ENCODE data around the gene RASL10A. TPM values are rescaled to one million over a fixed set of nuclear protein-coding genes. Genes with fewer than 3 reads are reported as not detected.

The RASL10A gene
- total and polyA plus RNA-seq, 2 experiments from 2014 or later, result 1.2 to 3.6 TPM

DNA sequence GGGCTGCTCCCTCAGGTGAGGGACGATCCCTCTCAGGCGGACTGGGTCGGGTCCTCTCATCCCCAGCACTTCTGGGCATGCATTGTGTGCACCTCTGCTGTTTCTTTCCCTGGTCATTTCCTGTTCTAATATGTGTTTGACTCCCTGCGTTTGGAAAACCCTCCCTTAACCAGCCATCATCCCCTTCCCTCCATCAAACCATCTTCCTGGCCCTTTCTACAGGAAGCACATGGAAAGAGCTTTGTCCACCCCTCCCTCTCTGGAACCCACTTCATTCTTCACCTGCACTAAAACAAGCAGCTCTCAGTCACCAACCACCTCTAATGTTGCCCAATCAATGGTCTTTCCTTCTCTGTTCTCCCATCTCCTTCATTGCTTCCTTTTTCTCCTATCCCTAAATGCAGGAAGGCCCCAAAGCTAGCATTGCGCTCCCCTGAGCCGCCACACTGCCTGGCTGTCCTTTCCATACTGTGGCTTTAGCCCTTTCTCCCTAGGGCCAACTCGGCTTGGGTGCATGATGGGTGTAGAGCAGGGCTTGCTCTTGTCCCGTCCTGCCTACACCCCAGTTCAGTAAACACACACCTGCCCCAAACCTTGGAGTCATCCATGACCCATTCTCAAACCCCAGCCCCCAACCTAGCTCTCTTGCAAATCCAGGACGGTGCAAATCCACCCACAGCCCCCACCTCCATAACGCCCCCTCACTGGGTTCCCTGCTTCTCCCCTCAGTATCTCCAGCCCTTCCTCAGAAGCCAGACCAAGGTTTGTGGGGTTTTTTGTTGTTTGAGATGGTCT, 14.5 kb downstream of the RASL10A start:
- no peaks in the 10 kb centered on the region for H3K9me3 ChIP-seq (ENCODE audit: low read depth)
- no peak overlapping the region for H3K4me3 ChIP-seq
- H3K27ac ChIP-seq, result peak overlapping the region; percentile 63
- no peaks in the 10 kb centered on the region for H3K27me3 ChIP-seq
- TF ChIP-seq, protein P1, sequence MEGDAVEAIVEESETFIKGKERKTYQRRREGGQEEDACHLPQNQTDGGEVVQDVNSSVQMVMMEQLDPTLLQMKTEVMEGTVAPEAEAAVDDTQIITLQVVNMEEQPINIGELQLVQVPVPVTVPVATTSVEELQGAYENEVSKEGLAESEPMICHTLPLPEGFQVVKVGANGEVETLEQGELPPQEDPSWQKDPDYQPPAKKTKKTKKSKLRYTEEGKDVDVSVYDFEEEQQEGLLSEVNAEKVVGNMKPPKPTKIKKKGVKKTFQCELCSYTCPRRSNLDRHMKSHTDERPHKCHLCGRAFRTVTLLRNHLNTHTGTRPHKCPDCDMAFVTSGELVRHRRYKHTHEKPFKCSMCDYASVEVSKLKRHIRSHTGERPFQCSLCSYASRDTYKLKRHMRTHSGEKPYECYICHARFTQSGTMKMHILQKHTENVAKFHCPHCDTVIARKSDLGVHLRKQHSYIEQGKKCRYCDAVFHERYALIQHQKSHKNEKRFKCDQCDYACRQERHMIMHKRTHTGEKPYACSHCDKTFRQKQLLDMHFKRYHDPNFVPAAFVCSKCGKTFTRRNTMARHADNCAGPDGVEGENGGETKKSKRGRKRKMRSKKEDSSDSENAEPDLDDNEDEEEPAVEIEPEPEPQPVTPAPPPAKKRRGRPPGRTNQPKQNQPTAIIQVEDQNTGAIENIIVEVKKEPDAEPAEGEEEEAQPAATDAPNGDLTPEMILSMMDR (IDR thresholded peaks at IDR 0.05; ENCODE audit: low read depth, low read length), result no peak
- peaks cover 40% of the 10 kb centered on the region for H3K36me3 ChIP-seq
- DNase-seq (ENCODE audit: low read depth in 1 of 2, low spot score in 1 of 2), result no peak
- H3K4me1 ChIP-seq (ENCODE audit: low read depth), result no peaks in the 10 kb centered on the region

DNA sequence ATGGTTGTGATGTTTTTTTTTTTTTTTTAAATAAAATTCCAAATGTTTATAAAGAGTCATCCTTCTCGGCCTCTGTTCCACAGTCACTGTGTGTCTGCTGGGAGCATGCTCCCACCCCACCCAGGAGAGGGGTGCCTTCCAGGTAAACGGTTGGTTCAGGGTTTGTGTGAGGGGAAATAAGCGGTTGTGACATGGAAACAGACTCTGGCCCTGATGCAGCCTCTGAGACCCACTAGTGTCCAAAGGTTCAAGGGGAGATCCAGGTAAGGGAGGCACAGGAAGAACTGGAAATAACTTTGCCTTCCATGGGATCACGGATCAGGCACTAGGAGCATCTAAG, 15.1 kb downstream of the RASL10A start:
- peak overlapping the region; percentile 63 for H3K27ac ChIP-seq
- TF ChIP-seq, protein P1 (IDR thresholded peaks at IDR 0.05; ENCODE audit: low read depth, low read length), result no peak
- peaks cover 45% of the 10 kb centered on the region for H3K36me3 ChIP-seq
- H3K4me3 ChIP-seq, result no peak overlapping the region
- H3K9me3 ChIP-seq (ENCODE audit: low read depth), result no peaks in the 10 kb centered on the region
- no peaks in the 10 kb centered on the region for H3K27me3 ChIP-seq
- no peaks in the 10 kb centered on the region for H3K4me1 ChIP-seq (ENCODE audit: low read depth)
- DNase-seq (ENCODE audit: low read depth in 1 of 2, low spot score in 1 of 2), result no peak

DNA sequence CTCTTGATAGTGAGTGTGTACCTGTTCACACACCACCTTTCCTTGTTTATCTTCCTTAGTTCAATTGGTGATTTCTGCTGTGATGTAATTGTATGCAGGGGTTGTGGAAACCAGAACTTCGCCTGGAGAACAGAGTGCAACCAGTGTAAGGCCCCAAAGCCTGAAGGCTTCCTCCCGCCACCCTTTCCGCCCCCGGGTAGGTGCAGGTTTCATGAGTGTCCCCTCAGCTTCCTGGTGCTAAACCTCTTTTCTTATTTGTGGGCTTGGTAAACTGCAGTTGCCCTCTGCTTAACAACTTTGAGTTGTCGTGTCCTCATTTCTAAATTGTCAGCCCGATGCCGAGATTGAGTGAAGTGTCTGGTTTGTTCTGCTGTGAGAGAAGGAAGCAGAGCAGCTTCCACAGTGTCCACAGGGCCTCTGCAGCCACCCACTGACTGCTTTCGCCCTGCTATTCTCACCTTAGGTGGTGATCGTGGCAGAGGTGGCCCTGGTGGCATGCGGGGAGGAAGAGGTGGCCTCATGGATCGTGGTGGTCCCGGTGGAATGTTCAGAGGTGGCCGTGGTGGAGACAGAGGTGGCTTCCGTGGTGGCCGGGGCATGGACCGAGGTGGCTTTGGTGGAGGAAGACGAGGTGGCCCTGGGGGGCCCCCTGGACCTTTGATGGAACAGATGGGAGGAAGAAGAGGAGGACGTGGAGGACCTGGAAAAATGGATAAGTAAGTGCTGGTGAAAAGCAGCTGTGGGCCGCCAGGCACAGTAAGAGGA, 16.2 kb downstream of the RASL10A start:
- Histone ChIP-seq H3K27ac (peak overlapping the region; percentile 39), H3K4me3 (no peak overlapping the region), H3K36me3 (peaks cover 55% of the 10 kb centered on the region), H3K4me1 (ENCODE audit: low read depth) (no peaks in the 10 kb centered on the region), H3K9me3 (ENCODE audit: low read depth) (no peaks in the 10 kb centered on the region), H3K27me3 (no peaks in the 10 kb centered on the region)
- DNase-seq (ENCODE audit: low read depth in 1 of 2, low spot score in 1 of 2), result no peak
- TF ChIP-seq, protein P1 (IDR thresholded peaks at IDR 0.05; ENCODE audit: low read depth, low read length), result no peak

DNA sequence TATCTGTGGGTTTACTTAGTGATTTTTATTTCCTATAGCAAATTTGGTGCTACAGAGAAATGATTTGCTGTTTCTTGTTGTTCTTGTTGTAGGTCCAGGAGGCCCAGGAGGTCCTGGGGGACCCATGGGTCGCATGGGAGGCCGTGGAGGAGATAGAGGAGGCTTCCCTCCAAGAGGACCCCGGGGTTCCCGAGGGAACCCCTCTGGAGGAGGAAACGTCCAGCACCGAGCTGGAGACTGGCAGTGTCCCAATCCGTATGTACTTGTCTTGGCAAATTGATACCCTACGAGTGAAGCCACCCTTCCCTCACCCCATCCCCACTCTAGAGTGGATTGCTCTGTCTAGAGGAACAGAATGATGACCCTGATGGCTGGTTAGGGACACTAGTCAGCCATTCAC, 16.9 kb downstream of the RASL10A start:
- Histone ChIP-seq H3K27ac (peak overlapping the region; percentile 23), H3K27me3 (no peaks in the 10 kb centered on the region), H3K36me3 (peaks cover 62% of the 10 kb centered on the region), H3K4me1 (ENCODE audit: low read depth) (no peaks in the 10 kb centered on the region), H3K4me3 (no peak overlapping the region), H3K9me3 (ENCODE audit: low read depth) (no peaks in the 10 kb centered on the region)
- DNase-seq (ENCODE audit: low read depth in 1 of 2, low spot score in 1 of 2), result no peak
- TF ChIP-seq, protein P1 (IDR thresholded peaks at IDR 0.05; ENCODE audit: low read depth, low read length), result no peak

DNA sequence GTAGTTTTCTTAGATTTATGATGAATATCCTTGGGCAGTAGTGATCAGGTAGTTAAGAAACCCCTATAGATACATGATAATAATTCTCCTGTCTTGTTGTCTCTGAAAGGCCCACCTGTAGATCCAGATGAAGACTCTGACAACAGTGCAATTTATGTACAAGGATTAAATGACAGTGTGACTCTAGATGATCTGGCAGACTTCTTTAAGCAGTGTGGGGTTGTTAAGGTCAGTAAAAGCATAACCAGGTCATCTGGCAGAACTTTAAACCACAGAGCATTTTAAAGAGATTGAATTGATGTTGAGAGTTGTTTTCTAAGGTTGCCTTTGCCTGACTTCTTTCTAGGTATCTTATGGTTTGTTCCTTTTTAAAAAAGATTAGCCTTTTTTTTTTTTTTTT, 23.1 kb downstream of the RASL10A start:
- no peak for DNase-seq (ENCODE audit: low read depth in 1 of 2, low spot score in 1 of 2)
- Histone ChIP-seq H3K27ac (no peak overlapping the region), H3K27me3 (no peaks in the 10 kb centered on the region), H3K36me3 (peaks cover 96% of the 10 kb centered on the region), H3K4me3 (no peak overlapping the region), H3K9me3 (ENCODE audit: low read depth) (no peaks in the 10 kb centered on the region), H3K4me1 (ENCODE audit: low read depth) (no peaks in the 10 kb centered on the region)
- TF ChIP-seq, protein P1 (IDR thresholded peaks at IDR 0.05; ENCODE audit: low read depth, low read length), result no peak

All from cardiac muscle cell (in vitro differentiated cells and primary cell).